HCT116 (cell line): ENCODE results near the gene ELAC1. TPM values are rescaled to one million over a fixed set of nuclear protein-coding genes. Genes with fewer than 3 reads are reported as not detected.

Experiments used
- ATAC-seq: fragments of 200-7000 bp; cut with Tn5 transposase; 2 replicates; pipeline ENCODE4 v1.9.1; 2020; ENCODE audit warnings: mild to moderate bottlenecking, moderate library complexity
- BruUV-seq: library from RNA; stranded (reverse); fragments of 400-500 nt; replicated peaks from 2 replicates; lab custom pipeline; 2021; lab: Mats Ljungman, UMichigan
- CTCF ChIA-PET: fragments of 300-600 bp; sonication (Branson Sonifier 250); formaldehyde crosslinking; loops from one replicate; lab custom pipeline; 2021; ENCODE audit warnings: antibody characterized with exemption; lab: Charles Lee
- POLR2A ChIA-PET: fragments of 300-600, 350-600 bp; sonication (Branson Sonifier 250); formaldehyde crosslinking; loops from one replicate; lab custom pipeline; 2021; ENCODE audit warnings: antibody characterized with exemption; lab: Charles Lee
- RAD21 ChIA-PET, 2 experiments: fragments of 300-600 bp; sonication (Branson Sonifier 250); formaldehyde crosslinking; loops; one replicate each; lab custom pipeline; 2023; ENCODE audit warnings: low total read pairs in 2 of 2; ENCODE audit not compliant: uncharacterized antibody in 2 of 2, unreplicated experiment in 2 of 2, low non-redundant PET in 1 of 2; lab: Charles Lee
- DNase-seq: peaks from one replicate; pipeline ENCODE4 v3.0.0-alpha.2; 2010; ENCODE audit warnings: low read depth, low spot score
- H2AFZ ChIP-seq: fragments of 200-600 bp; shearing (Covaris generic), sonication (generic); 2 replicates; pipeline ENCODE4 v1.6.1; 2017; ENCODE audit warnings: low read depth, mixed run types, mixed read lengths, antibody characterized with exemption, low read length; ENCODE audit not compliant: poor library complexity, severe bottlenecking
- H3K27ac ChIP-seq: 2 replicates; pipeline ENCODE4 v1.5.1; 2012; ENCODE audit warnings: low read depth, low read length
- H3K27me3 ChIP-seq: fragments of 200-600 bp; sonication (generic); 2 replicates; pipeline ENCODE4 v1.6.1; 2016; ENCODE audit warnings: mixed run types, low read length, mixed read lengths; ENCODE audit not compliant: insufficient read depth
- H3K36me3 ChIP-seq, 2 experiments: fragments of 200-500 bp in 1 of 2; fragments of 200-600 bp in 1 of 2; sonication (Bioruptor generic) in 1 of 2; sonication (generic) in 1 of 2; 2 replicates each; pipeline versions ENCODE4 v1.5.1 to v1.6.1; 2014 to 2016; ENCODE audit warnings: low read length in 2 of 2, inconsistent platforms in 1 of 2, mixed read lengths in 1 of 2, mixed run types in 1 of 2; ENCODE audit not compliant: insufficient read depth in 2 of 2, control insufficient read depth in 1 of 2
- H3K4me1 ChIP-seq, 2 experiments: fragments of 200-600 bp in 1 of 2; sonication (generic) in 1 of 2; 2 replicates each; pipeline versions ENCODE4 v1.5.1 to v1.6.1; 2012 to 2017; ENCODE audit warnings: low read length in 2 of 2, inconsistent platforms in 1 of 2, mild to moderate bottlenecking in 1 of 2, mixed read lengths in 1 of 2, mixed run types in 1 of 2, moderate library complexity in 1 of 2; ENCODE audit not compliant: insufficient read depth in 2 of 2, control insufficient read depth in 1 of 2
- H3K4me2 ChIP-seq: fragments of 200-600 bp; sonication (generic); 2 replicates; pipeline ENCODE4 v1.6.1; 2017; ENCODE audit warnings: mixed run types, low read length, mixed read lengths
- H3K4me3 ChIP-seq, 2 experiments: fragments of 200-600 bp in 1 of 2; sonication (generic) in 1 of 2; replicated peaks in 1 of 2; 2 replicates each; pipeline ENCODE4 v1.5.1; 2011 to 2016; ENCODE audit warnings: low read length in 2 of 2, control low read depth in 1 of 2, low read depth in 1 of 2, mild to moderate bottlenecking in 1 of 2, mixed read lengths in 1 of 2, mixed run types in 1 of 2
- H3K79me2 ChIP-seq: fragments of 200-600 bp; sonication (generic); 2 replicates; pipeline ENCODE4 v1.6.1; 2017; ENCODE audit warnings: mild to moderate bottlenecking, mixed run types, low read length, moderate library complexity, mixed read lengths; ENCODE audit not compliant: insufficient read depth
- H3K9ac ChIP-seq: fragments of 200-600 bp; sonication (generic); 2 replicates; pipeline ENCODE4 v1.6.1; 2016; ENCODE audit warnings: low read length, mixed read lengths
- H3K9me2 ChIP-seq: fragments of 200-600 bp; sonication (generic), shearing (Covaris generic); 2 replicates; pipeline ENCODE4 v1.6.1; 2017; ENCODE audit warnings: mixed run types, mild to moderate bottlenecking, moderate library complexity; ENCODE audit not compliant: insufficient read depth
- H3K9me3 ChIP-seq, 2 experiments: fragments of 200-500 bp in 1 of 2; fragments of 200-600 bp in 1 of 2; sonication (Bioruptor generic) in 1 of 2; sonication (generic) in 1 of 2; 2 replicates each; pipeline ENCODE4 v1.6.1; 2014 to 2017; ENCODE audit warnings: low read length in 2 of 2, mixed read lengths in 2 of 2, inconsistent platforms in 1 of 2, low read depth in 1 of 2, mild to moderate bottlenecking in 1 of 2, mixed run types in 1 of 2, moderate library complexity in 1 of 2; ENCODE audit not compliant: control insufficient read depth in 1 of 2, insufficient read depth in 1 of 2
- H4K20me1 ChIP-seq: fragments of 200-600 bp; sonication (generic), shearing (Covaris generic); 2 replicates; pipeline ENCODE4 v1.6.1; 2017; ENCODE audit warnings: mixed run types, mild to moderate bottlenecking, moderate library complexity; ENCODE audit not compliant: insufficient read depth
- CBX3 ChIP-seq: IDR thresholded peaks from 2 replicates; pipeline ENCODE4 v1.6.1; 2012; ENCODE audit warnings: low read depth
- CEBPB ChIP-seq: IDR thresholded peaks from 2 replicates; pipeline ENCODE4 v1.6.1; 2012; ENCODE audit warnings: low read depth
- ELF1 ChIP-seq: IDR thresholded peaks from 2 replicates; pipeline ENCODE4 v1.6.1; 2012; ENCODE audit warnings: low read depth, borderline replicate concordance
- EZH2 ChIP-seq: fragments of 200-600 bp; sonication (generic); IDR thresholded peaks from 2 replicates; pipeline ENCODE4 v1.6.1; 2017; ENCODE audit warnings: antibody characterized with exemption, mixed run types
- EZH2phosphoT487 ChIP-seq: fragments of 200-600 bp; IDR thresholded peaks from 2 replicates; pipeline ENCODE4 v1.6.1; 2018; ENCODE audit warnings: antibody characterized with exemption, borderline replicate concordance
- JUND ChIP-seq: IDR thresholded peaks from 2 replicates; pipeline ENCODE4 v1.6.1; 2012
- RAD21 ChIP-seq: IDR thresholded peaks from 2 replicates; pipeline ENCODE4 v1.6.1; 2012; ENCODE audit warnings: low read depth, mild to moderate bottlenecking
- SIN3A ChIP-seq: IDR thresholded peaks from 2 replicates; pipeline ENCODE4 v1.6.1; 2012; ENCODE audit warnings: low read depth
- SRF ChIP-seq: IDR thresholded peaks from 2 replicates; pipeline ENCODE4 v1.6.1; 2012; ENCODE audit warnings: low read depth
- intact Hi-C: fragments of 100-400 bp; cut with micrococcal nuclease; formaldehyde crosslinking; loops from 2 replicates; pipeline ENCODE4 v1.10.0; 2022
- total RNA-seq: library from RNA; stranded (reverse); gene quantifications from one replicate; pipeline ENCODE4 v1.2.1, GENCODE V29; 2021; ENCODE audit not compliant: unreplicated experiment
- TF ChIP-seq, protein P1 (sequence below): IDR thresholded peaks from 2 replicates; pipeline ENCODE4 v1.6.1; 2012
- TF ChIP-seq, protein P2 (sequence below), 3 experiments: fragments of 200-600 bp in 1 of 3; sonication (generic) in 1 of 3; IDR thresholded peaks in 2 of 3; conservative IDR thresholded peaks in 1 of 3; 2 replicates each; pipeline ENCODE4 v1.5.1; 2012 to 2017; ENCODE audit warnings: low read depth in 2 of 3, low read length in 2 of 3, antibody characterized with exemption in 1 of 3, borderline replicate concordance in 1 of 3, control low read depth in 1 of 3, mild to moderate bottlenecking in 1 of 3, mixed read lengths in 1 of 3, mixed run types in 1 of 3, moderate library complexity in 1 of 3; ENCODE audit not compliant: insufficient read depth in 1 of 3
- TF ChIP-seq, protein P3 (sequence below): IDR thresholded peaks from 2 replicates; pipeline ENCODE4 v1.6.1; 2011; ENCODE audit warnings: mild to moderate bottlenecking, low read length, moderate library complexity; ENCODE audit not compliant: insufficient replicate concordance; ENCODE audit errors: extremely low read depth

The ELAC1 gene
- total RNA-seq, 1 experiment from 2014 or later = 8.6 TPM

DNA sequence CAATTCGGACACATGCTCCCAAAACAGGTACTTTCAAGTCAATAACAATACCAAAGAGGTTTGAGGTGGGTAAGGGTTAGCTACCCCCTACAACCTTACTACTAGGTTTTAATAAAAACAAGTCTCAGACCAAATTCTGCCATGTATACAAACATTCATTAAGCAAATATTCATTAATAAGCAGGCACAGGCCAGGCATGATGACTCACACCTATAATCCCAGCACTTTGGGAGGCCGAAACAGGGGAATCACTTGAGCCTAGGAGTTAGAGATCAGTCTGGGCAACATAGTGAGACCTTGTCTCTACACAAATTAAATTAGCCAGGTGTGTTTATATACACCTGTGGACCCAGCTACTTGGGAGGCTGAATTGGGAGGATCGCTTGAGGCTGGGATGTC, 11.7 kb upstream of the ELAC1 start:
- ChIA-PET POLR2A (interaction anchor here (1.3 kb wide), 1 partner anchor 12 kb away, joined by 5 read pairs; the partner anchor contains the start of gene ELAC1), RAD21 (no interaction called here), CTCF (no interaction called here)
- BruUV-seq = no TSS peak
- H3K9me2 ChIP-seq = no peaks in the 10 kb centered on the region
- no peak overlapping the region for H3K9ac ChIP-seq
- no peaks in the 10 kb centered on the region for H3K27me3 ChIP-seq
- TF ChIP-seq SIN3A (no peak), JUND (no peak), ELF1 (no peak), CEBPB (no peak), CBX3 (no peak)
- TF ChIP-seq, protein P1, sequence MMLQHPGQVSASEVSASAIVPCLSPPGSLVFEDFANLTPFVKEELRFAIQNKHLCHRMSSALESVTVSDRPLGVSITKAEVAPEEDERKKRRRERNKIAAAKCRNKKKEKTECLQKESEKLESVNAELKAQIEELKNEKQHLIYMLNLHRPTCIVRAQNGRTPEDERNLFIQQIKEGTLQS = no peak
- no peaks in the 10 kb centered on the region for H3K4me1 ChIP-seq
- DNase-seq (no peak), ATAC-seq (no peak)
- H3K4me2 ChIP-seq = no peak overlapping the region
- H3K4me3 ChIP-seq = no peak overlapping the region
- no peaks in the 10 kb centered on the region for H3K36me3 ChIP-seq
- no peak overlapping the region for H3K27ac ChIP-seq
- intact Hi-C loops = no loop called here
- no peaks in the 10 kb centered on the region for H3K79me2 ChIP-seq
- peaks cover 0 to under 1% of the 10 kb centered on the region in 2 experiments; a peak in 1 of 4 replicates for H3K9me3 ChIP-seq
- H4K20me1 ChIP-seq = no peaks in the 10 kb centered on the region
- no peak overlapping the region for H2AFZ ChIP-seq

DNA sequence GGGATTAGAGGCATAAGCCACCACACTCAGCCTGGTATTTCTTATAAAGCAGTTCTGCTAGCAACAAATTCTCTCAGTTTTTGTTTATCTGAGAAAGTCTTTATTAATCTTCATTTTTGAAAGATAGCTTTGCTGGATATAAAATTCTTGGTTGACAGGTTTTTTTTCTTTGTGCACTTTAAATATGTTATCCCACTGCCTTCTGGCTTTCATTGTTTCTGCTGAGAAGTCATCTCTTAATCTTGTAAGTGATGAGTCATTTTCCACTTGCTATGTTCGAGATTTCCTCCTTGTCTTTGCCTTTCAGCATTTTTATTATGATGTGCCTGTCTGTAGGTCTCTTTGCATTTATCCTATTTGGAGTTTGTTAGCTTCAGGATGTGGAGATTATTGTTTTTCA, 5.9 kb upstream of the ELAC1 start:
- Histone ChIP-seq H3K4me1 (no peaks in the 10 kb centered on the region), H3K4me3 (no peak overlapping the region), H3K9ac (no peak overlapping the region), H2AFZ (no peak overlapping the region), H3K27me3 (no peaks in the 10 kb centered on the region), H4K20me1 (no peaks in the 10 kb centered on the region), H3K27ac (no peak overlapping the region), H3K9me2 (no peaks in the 10 kb centered on the region), H3K9me3 (peaks cover 10 to 12% of the 10 kb centered on the region in 2 experiments; a peak in 2 of 4 replicates), H3K79me2 (no peaks in the 10 kb centered on the region), H3K36me3 (no peaks in the 10 kb centered on the region), H3K4me2 (no peak overlapping the region)
- ChIA-PET CTCF (no interaction called here), RAD21 (no interaction called here), POLR2A (no interaction called here)
- TF ChIP-seq ELF1 (no peak), EZH2 (no peak), SIN3A (no peak), JUND (no peak), SRF (no peak), EZH2phosphoT487 (no peak), RAD21 (no peak), CEBPB (no peak)
- TF ChIP-seq, protein P1 = no peak
- TF ChIP-seq, protein P2, sequence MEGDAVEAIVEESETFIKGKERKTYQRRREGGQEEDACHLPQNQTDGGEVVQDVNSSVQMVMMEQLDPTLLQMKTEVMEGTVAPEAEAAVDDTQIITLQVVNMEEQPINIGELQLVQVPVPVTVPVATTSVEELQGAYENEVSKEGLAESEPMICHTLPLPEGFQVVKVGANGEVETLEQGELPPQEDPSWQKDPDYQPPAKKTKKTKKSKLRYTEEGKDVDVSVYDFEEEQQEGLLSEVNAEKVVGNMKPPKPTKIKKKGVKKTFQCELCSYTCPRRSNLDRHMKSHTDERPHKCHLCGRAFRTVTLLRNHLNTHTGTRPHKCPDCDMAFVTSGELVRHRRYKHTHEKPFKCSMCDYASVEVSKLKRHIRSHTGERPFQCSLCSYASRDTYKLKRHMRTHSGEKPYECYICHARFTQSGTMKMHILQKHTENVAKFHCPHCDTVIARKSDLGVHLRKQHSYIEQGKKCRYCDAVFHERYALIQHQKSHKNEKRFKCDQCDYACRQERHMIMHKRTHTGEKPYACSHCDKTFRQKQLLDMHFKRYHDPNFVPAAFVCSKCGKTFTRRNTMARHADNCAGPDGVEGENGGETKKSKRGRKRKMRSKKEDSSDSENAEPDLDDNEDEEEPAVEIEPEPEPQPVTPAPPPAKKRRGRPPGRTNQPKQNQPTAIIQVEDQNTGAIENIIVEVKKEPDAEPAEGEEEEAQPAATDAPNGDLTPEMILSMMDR (IDR thresholded peaks at IDR 0.05 in 2 of 3, conservative IDR thresholded peaks at IDR 0.05 in 1 of 3; ENCODE audit: borderline replicate concordance in 1 of 3, insufficient read depth in 1 of 3, low read depth in 2 of 3, low read length in 2 of 3) = no peak
- TF ChIP-seq, protein P3, sequence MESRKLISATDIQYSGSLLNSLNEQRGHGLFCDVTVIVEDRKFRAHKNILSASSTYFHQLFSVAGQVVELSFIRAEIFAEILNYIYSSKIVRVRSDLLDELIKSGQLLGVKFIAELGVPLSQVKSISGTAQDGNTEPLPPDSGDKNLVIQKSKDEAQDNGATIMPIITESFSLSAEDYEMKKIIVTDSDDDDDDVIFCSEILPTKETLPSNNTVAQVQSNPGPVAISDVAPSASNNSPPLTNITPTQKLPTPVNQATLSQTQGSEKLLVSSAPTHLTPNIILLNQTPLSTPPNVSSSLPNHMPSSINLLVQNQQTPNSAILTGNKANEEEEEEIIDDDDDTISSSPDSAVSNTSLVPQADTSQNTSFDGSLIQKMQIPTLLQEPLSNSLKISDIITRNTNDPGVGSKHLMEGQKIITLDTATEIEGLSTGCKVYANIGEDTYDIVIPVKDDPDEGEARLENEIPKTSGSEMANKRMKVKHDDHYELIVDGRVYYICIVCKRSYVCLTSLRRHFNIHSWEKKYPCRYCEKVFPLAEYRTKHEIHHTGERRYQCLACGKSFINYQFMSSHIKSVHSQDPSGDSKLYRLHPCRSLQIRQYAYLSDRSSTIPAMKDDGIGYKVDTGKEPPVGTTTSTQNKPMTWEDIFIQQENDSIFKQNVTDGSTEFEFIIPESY = no peak
- no TSS peak for BruUV-seq
- no peak for ATAC-seq
- intact Hi-C loops = no loop called here
- DNase-seq = no peak
